ENCODE data around the gene DEPDC4. TPM values are rescaled to one million over a fixed set of nuclear protein-coding genes. Genes with fewer than 3 reads are reported as not detected.

The DEPDC4 gene
- total and polyA plus RNA-seq, 2 of the 13 experiments (the other 11 are each of a cell fraction or from before 2014, with no cell fraction given), result 2.2 to 5.7 TPM

DNA sequence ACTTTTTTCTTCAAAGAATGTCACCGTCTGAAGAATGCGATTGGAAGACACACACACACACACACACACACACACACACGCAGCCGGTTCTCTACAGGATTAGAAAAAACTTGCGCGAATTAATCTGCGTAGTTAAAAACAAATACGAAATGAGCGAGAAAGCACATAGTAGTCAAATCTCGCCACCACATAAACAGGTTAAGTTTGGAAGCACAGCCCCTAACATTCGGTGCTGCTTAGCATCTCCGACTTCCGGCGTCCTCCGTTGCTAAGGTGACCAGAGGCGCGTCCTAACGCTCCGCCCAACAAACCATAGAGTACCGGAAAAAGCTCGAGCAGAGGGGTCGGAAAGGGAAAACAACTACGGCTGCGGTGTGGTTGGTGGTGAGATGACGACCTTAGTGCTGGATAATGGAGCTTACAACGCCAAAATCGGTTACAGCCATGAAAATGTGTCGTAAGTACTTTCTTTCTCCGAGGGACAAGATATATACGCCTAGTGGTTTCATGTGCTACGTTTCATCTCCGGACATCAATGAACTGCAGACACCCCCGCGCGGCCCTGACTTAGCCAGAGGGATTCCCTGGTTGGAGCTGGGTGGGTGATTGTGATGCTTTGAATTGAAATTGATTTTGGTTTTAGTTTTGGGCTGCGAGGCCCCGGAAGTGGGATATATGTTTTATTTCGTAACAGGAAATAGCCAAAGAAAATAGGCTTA lies 66.3 kb downstream of the DEPDC4 start, which contains the start of gene ACTR6 (continued):
- peak; percentile 50; the same call in 1 of the 2 replicates for TF ChIP-seq TFDP2 (CRISPR knock-in tag; IDR thresholded peaks at IDR 0.05)
- TF ChIP-seq ZNF547 (CRISPR knock-in tag; IDR thresholded peaks at IDR 0.05), result peak; percentile 78
- TF ChIP-seq HMGXB4 (CRISPR knock-in tag; IDR thresholded peaks at IDR 0.05; ENCODE audit: borderline replicate concordance in 1 of 2, low read depth in 1 of 2), result peak in 1 of 2 experiments; percentile 86; a peak in 2 of 4 replicates
- no peak for TF ChIP-seq ZUFSP (CRISPR knock-in tag; IDR thresholded peaks at IDR 0.05; ENCODE audit: borderline replicate concordance)
- peak; percentile 93 for TF ChIP-seq RBM22 (optimal IDR thresholded peaks at IDR 0.05; ENCODE audit: low read length)
- TF ChIP-seq PITX1 (CRISPR knock-in tag; IDR thresholded peaks at IDR 0.05), result 0 out of 2 replicates have a peak, but pooled peaks have one; percentile 34
- TF ChIP-seq ATF1 (CRISPR knock-in tag; IDR thresholded peaks at IDR 0.05), result peak; percentile 80
- no peak for TF ChIP-seq SNRNP70 (IDR thresholded peaks at IDR 0.05; ENCODE audit: low read depth, low read length)
- peak; percentile 86 for TF ChIP-seq SALL1 (CRISPR knock-in tag; IDR thresholded peaks at IDR 0.05)
- TF ChIP-seq TAF1 (CRISPR knock-in tag; IDR thresholded peaks at IDR 0.05), result peak; percentile 80
- TF ChIP-seq TP53 (CRISPR knock-in tag; conservative IDR thresholded peaks at IDR 0.05), result 0 out of 2 replicates have a peak, but pooled peaks have one; percentile 11
- peak; percentile 63; the same call in 1 of the 2 replicates for TF ChIP-seq ISL2 (CRISPR knock-in tag; IDR thresholded peaks at IDR 0.05)
- 0 out of 2 replicates have a peak, but pooled peaks have one; percentile 36 for TF ChIP-seq ZNF607 (CRISPR knock-in tag; IDR thresholded peaks at IDR 0.05; ENCODE audit: borderline replicate concordance)
- TF ChIP-seq ZNF331 (CRISPR knock-in tag; IDR thresholded peaks at IDR 0.05), result peak; percentile 71; the same call in 1 of the 2 replicates
- TF ChIP-seq, protein P1, sequence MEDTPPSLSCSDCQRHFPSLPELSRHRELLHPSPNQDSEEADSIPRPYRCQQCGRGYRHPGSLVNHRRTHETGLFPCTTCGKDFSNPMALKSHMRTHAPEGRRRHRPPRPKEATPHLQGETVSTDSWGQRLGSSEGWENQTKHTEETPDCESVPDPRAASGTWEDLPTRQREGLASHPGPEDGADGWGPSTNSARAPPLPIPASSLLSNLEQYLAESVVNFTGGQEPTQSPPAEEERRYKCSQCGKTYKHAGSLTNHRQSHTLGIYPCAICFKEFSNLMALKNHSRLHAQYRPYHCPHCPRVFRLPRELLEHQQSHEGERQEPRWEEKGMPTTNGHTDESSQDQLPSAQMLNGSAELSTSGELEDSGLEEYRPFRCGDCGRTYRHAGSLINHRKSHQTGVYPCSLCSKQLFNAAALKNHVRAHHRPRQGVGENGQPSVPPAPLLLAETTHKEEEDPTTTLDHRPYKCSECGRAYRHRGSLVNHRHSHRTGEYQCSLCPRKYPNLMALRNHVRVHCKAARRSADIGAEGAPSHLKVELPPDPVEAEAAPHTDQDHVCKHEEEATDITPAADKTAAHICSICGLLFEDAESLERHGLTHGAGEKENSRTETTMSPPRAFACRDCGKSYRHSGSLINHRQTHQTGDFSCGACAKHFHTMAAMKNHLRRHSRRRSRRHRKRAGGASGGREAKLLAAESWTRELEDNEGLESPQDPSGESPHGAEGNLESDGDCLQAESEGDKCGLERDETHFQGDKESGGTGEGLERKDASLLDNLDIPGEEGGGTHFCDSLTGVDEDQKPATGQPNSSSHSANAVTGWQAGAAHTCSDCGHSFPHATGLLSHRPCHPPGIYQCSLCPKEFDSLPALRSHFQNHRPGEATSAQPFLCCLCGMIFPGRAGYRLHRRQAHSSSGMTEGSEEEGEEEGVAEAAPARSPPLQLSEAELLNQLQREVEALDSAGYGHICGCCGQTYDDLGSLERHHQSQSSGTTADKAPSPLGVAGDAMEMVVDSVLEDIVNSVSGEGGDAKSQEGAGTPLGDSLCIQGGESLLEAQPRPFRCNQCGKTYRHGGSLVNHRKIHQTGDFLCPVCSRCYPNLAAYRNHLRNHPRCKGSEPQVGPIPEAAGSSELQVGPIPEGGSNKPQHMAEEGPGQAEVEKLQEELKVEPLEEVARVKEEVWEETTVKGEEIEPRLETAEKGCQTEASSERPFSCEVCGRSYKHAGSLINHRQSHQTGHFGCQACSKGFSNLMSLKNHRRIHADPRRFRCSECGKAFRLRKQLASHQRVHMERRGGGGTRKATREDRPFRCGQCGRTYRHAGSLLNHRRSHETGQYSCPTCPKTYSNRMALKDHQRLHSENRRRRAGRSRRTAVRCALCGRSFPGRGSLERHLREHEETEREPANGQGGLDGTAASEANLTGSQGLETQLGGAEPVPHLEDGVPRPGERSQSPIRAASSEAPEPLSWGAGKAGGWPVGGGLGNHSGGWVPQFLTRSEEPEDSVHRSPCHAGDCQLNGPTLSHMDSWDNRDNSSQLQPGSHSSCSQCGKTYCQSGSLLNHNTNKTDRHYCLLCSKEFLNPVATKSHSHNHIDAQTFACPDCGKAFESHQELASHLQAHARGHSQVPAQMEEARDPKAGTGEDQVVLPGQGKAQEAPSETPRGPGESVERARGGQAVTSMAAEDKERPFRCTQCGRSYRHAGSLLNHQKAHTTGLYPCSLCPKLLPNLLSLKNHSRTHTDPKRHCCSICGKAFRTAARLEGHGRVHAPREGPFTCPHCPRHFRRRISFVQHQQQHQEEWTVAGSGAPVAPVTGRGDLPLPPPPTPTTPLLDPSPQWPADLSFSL (CRISPR knock-in tag; IDR thresholded peaks at IDR 0.05), result peak; percentile 64
